Adrenal gland (tissue), 12 donors: ENCODE results near the gene ALG14. TPM values are rescaled to one million over a fixed set of nuclear protein-coding genes. Genes with fewer than 3 reads are reported as not detected.

Experiments
- DNase-seq, 7 donors: peaks; one replicate each; pipeline ENCODE4 v3.0.0-alpha.2; 2019 to 2020
- H3K27ac ChIP-seq, 5 donors: fragments of 200-600 bp; sonication (generic) in 4 of 5; 1 replicate in 3 of 5; 2 replicates in 2 of 5; pipeline versions ENCODE4 v1.5.1 to v1.8.0; 2016 to 2020; ENCODE audit warnings: mild to moderate bottlenecking in 1 of 5
- H3K27me3 ChIP-seq: fragments of 200-600 bp; 2 replicates; pipeline ENCODE4 v1.8.0; 2021
- H3K36me3 ChIP-seq, 2 donors: fragments of 200-600 bp; replicated peaks in 1 of 2; 1 replicate in 1 of 2; 2 replicates in 1 of 2; pipeline versions ENCODE4 v1.5.1 to v1.8.0; 2018 to 2022
- H3K4me1 ChIP-seq, 2 donors: fragments of 200-600 bp; replicated peaks in 1 of 2; 1 replicate in 1 of 2; 2 replicates in 1 of 2; pipeline versions ENCODE4 v1.5.1 to v1.8.0; 2018 to 2021
- H3K4me3 ChIP-seq, 4 donors: fragments of 200-600 bp; sonication (generic) in 3 of 4; one replicate each; pipeline ENCODE4 v1.5.1; 2016 to 2018
- H3K9me3 ChIP-seq, 3 donors: fragments of 200-600 bp; sonication (generic) in 1 of 3; replicated peaks in 1 of 3; 1 replicate in 2 of 3; 2 replicates in 1 of 3; pipeline versions ENCODE4 v1.5.1 to v1.8.0; 2016 to 2021
- CTCF ChIP-seq, 6 experiments: fragments of 450-650 bp in 4 of 6; fragments of 200-600 bp in 2 of 6; sonication (generic) in 1 of 6; IDR thresholded peaks; 1 replicate in 5 of 6; 2 replicates in 1 of 6; pipeline versions ENCODE4 v1.5.1 to v1.8.0; 2016 to 2021; ENCODE audit warnings: antibody characterized with exemption in 6 of 6, mild to moderate bottlenecking in 2 of 6, moderate library complexity in 1 of 6
- POLR2A ChIP-seq, 2 donors: fragments of 450-650 bp; IDR thresholded peaks; one replicate each; pipeline ENCODE4 v1.6.1; 2017; ENCODE audit warnings: antibody characterized with exemption in 2 of 2, mild to moderate bottlenecking in 2 of 2, moderate library complexity in 1 of 2
- WGBS, 4 donors: extraction: QIAGEN DNeasy Blood & Tissue Kit in 2 of 4; methylation state at CpG; one replicate each; pipeline versions ENCODE4 v1.1.5 to v1.1.7; 2013 to 2017; 5-methylcytosine and 5-hydroxymethylcytosine counted together
- intact Hi-C, 2 donors: fragments of 100-400 bp; cut with DNase I; formaldehyde crosslinking; loops; one replicate each; pipeline versions ENCODE4 v1.14.1 to v1.15.0; 2022 to 2023
- polyA plus RNA-seq, 3 donors: library from polyadenylated mRNA; stranded (reverse); fragments of 200-250 nt in 2 of 3; fragments of 350-450 nt in 1 of 3; fragmentation: Illumina TruSeq in 1 of 3; extraction: RNeasy Lipid Tissue Mini Kit (QIAGEN cat#74804) in 1 of 3; gene quantifications; one replicate each; pipeline ENCODE4 v1.2.3, GENCODE V29; 2013 to 2014
- total RNA-seq, 9 donors: library from RNA; depleted of rRNA in 4 of 9; stranded (reverse); fragments of >200 nt in 4 of 9; fragments of 120-200 nt in 1 of 9; fragmentation: NEBNext Ultra II Directional in 1 of 9; extraction: Animal tissue kit (Norgen Biotek cat#: 25700) in 1 of 9; gene quantifications; one replicate each; pipeline versions ENCODE4 v1.1.0 to v1.2.4, GENCODE V29; 2013 to 2023
- donor health status: healthy with polysubstance abuse.
- donor health status: Bipolar disorder and iron deficiency.
- donor health status: DM: yes; HTN: yes; CAD: no.
- donor health status: DM: no; HTN: no; CAD: no.
- donor health status: DM: no; HTN: no; CAD: no.
- donor health status: DM: yes; HTN: yes; CAD: no.

ALG14 gene
- total and polyA plus RNA-seq, 12 donors: 1.5 to 29.9 (median 14.3) TPM

- no peaks in the 10 kb centered on the region for H3K9me3 ChIP-seq
- no peak overlapping the region for H3K4me3 ChIP-seq
- TF ChIP-seq CTCF (IDR thresholded peaks at IDR 0.05) (no peak), POLR2A (IDR thresholded peaks at IDR 0.05) (no peak)
- no peak overlapping the region for H3K27ac ChIP-seq
- 74 to 90% (median 82%) methylated on average over 4 of the region's 4 CpGs for WGBS, 4 donors
- no peak for DNase-seq
- peaks cover 0 to 6% of the 10 kb centered on the region in 2 donors for H3K4me1 ChIP-seq
- intact Hi-C loops: no loop called here
- H3K27me3 ChIP-seq: no peaks in the 10 kb centered on the region
- H3K36me3 ChIP-seq: no peaks in the 10 kb centered on the region
Measured at GRCh38 chr1:95098196-95098595, 25.4 kb upstream of the ALG14 start.

GRCh38 chr1:95097426-95097825, 24.7 kb upstream of the ALG14 start:
- Histone ChIP-seq H3K4me1 (peaks cover 0 to 6% of the 10 kb centered on the region in 2 donors), H3K9me3 (no peaks in the 10 kb centered on the region), H3K27me3 (no peaks in the 10 kb centered on the region), H3K27ac (no peak overlapping the region), H3K36me3 (no peaks in the 10 kb centered on the region), H3K4me3 (no peak overlapping the region)
- DNase-seq: no peak
- 89 to 97% (median 95%) methylated on average over 4 of the region's 4 CpGs for WGBS, 4 donors
- TF ChIP-seq CTCF (IDR thresholded peaks at IDR 0.05): no peak
- no peak for TF ChIP-seq POLR2A (IDR thresholded peaks at IDR 0.05)
- intact Hi-C loops: no loop called here

GRCh38 chr1:95096218-95096841, 23.6 kb upstream of the ALG14 start:
- WGBS, 4 donors: 63 to 74% (median 69%) methylated on average over 6 of the region's 6 CpGs
- H3K36me3 ChIP-seq: no peaks in the 10 kb centered on the region
- no peak overlapping the region for H3K4me3 ChIP-seq
- H3K4me1 ChIP-seq: peaks cover 0 to 6% of the 10 kb centered on the region in 2 donors
- H3K9me3 ChIP-seq: no peaks in the 10 kb centered on the region
- no peaks in the 10 kb centered on the region for H3K27me3 ChIP-seq
- TF ChIP-seq CTCF (IDR thresholded peaks at IDR 0.05) (no peak), POLR2A (IDR thresholded peaks at IDR 0.05) (no peak)
- intact Hi-C loops: no loop called here
- H3K27ac ChIP-seq: no peak overlapping the region
- DNase-seq: no peak

GRCh38 chr1:95095833-95096217, 23.1 kb upstream of the ALG14 start:
- intact Hi-C loops: no loop called here
- TF ChIP-seq CTCF (IDR thresholded peaks at IDR 0.05) (no peak), POLR2A (IDR thresholded peaks at IDR 0.05) (no peak)

More at GRCh38 chr1:95095833-95096217, 23.1 kb upstream of the ALG14 start:
- WGBS, 4 donors: 67 to 85% (median 79%) methylated on average over 2 of the region's 2 CpGs
- Histone ChIP-seq H3K4me3 (no peak overlapping the region), H3K27ac (no peak overlapping the region), H3K36me3 (no peaks in the 10 kb centered on the region), H3K4me1 (peaks cover 0 to 6% of the 10 kb centered on the region in 2 donors), H3K27me3 (no peaks in the 10 kb centered on the region), H3K9me3 (no peaks in the 10 kb centered on the region)
- DNase-seq: no peak
